ENCODE measurements around the gene SFXN4.
"Not testable (repeated sequence)": the region's sequence is repeated elsewhere in the genome, so short reads cannot be mapped to it uniquely, and the experiment has no call there.

The SFXN4 gene

GRCh38 chr10:119149157-119149556 is 16.4 kb downstream of the SFXN4 start:
- no peak for DNase-seq

- DNase-seq: no peak
Measured at GRCh38 chr10:119143657-119144056, 21.9 kb downstream of the SFXN4 start.

GRCh38 chr10:119140603-119141245 is 24.8 kb downstream of the SFXN4 start:
- DNase-seq: no peak

GRCh38 chr10:119139464-119140067 is 25.9 kb downstream of the SFXN4 start:
- DNase-seq: peak in 12 of 58 donors; percentile 5 to 27 (median 13)

GRCh38 chr10:119138346-119139306 is 26.9 kb downstream of the SFXN4 start:
- no peak for DNase-seq

GRCh38 chr10:119137878-119138277 is 27.6 kb downstream of the SFXN4 start:
- DNase-seq: not testable (repeated sequence)

GRCh38 chr10:119136084-119136483 is 29.4 kb downstream of the SFXN4 start:
- DNase-seq: no peak

- no peak for DNase-seq
Measured at GRCh38 chr10:119135513-119135881, 30.0 kb downstream of the SFXN4 start.

- DNase-seq: no peak
Measured at GRCh38 chr10:119133949-119134348, 31.6 kb downstream of the SFXN4 start.

GRCh38 chr10:119132521-119133345 is 32.8 kb downstream of the SFXN4 start:
- peak in 46 of 58 donors; percentile 5 to 82 (median 40) for DNase-seq

GRCh38 chr10:119131512-119132240 is 33.8 kb downstream of the SFXN4 start:
- DNase-seq: peak in 3 of 58 donors; percentile 3 to 13 (median 6)

- no peak for DNase-seq
Measured at GRCh38 chr10:119129721-119130120, 35.8 kb downstream of the SFXN4 start.

- DNase-seq: no peak
Measured at GRCh38 chr10:119125942-119126341, 39.6 kb downstream of the SFXN4 start.

- DNase-seq: no peak
Measured at GRCh38 chr10:119120875-119121274, 44.6 kb downstream of the SFXN4 start.

GRCh38 chr10:119120413-119120867 is 45.1 kb downstream of the SFXN4 start:
- DNase-seq: no peak

GRCh38 chr10:119119400-119119799 is 46.1 kb downstream of the SFXN4 start:
- DNase-seq: no peak

GRCh38 chr10:119118231-119118630 is 47.3 kb downstream of the SFXN4 start:
- no peak for DNase-seq

GRCh38 chr10:119116326-119116951 is 49.1 kb downstream of the SFXN4 start:
- DNase-seq: no peak

GRCh38 chr10:119115926-119116325 is 49.6 kb downstream of the SFXN4 start:
- DNase-seq: no peak

Measured in anterior cingulate cortex (tissue), 58 donors.